NAMALWA (cell line): ENCODE results near the gene FXYD1.

Experiments
- DNase-seq: peaks from one replicate; pipeline ENCODE4 v3.0.0-alpha.2; 2015; ENCODE audit warnings: low spot score

Gene FXYD1

DNA sequence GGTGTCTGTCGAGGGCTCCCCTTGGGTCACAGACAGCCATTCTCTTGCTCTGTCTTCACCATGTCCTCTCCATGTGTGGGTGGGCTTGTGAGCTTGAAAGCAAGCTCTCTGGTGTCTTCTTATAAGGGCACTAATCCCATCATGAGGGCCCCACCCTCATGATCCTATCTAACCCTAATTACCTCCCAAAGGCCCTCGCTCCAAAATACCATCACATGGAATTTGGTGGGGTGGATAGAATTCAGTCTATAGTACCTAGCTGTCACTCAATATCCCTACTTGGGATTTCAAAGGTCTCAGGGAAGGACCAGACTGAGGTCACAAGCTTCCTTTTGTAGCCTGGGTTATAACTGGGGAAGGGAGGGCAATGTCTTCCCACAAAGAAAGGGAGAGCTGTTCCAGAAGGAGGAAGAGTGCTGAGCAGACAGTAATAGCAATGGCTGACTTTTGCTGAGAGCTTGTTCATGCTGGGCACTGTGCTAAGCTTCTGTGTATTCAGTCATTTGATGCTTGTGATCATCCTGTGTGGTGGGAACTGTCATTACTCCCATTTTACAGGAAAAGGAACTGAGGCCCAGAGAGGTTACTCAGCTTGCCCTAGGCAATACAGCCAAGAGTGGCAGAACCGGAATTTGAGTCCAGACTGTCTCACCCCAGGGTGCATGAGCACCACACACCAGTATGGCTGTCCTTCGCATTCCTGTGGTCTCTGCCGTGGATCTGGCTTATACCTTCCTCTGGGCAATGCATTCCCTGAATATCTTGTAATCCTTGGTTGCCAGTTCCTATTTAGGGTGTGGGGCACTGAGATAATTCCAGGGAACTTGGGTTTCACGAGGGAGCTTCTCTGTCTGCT is 24.1 kb downstream of the FXYD1 start:
- DNase-seq: no peak

GRCh38 chr19:35164418-35164817 is 25.8 kb downstream of the FXYD1 start:
- DNase-seq: no peak

DNA sequence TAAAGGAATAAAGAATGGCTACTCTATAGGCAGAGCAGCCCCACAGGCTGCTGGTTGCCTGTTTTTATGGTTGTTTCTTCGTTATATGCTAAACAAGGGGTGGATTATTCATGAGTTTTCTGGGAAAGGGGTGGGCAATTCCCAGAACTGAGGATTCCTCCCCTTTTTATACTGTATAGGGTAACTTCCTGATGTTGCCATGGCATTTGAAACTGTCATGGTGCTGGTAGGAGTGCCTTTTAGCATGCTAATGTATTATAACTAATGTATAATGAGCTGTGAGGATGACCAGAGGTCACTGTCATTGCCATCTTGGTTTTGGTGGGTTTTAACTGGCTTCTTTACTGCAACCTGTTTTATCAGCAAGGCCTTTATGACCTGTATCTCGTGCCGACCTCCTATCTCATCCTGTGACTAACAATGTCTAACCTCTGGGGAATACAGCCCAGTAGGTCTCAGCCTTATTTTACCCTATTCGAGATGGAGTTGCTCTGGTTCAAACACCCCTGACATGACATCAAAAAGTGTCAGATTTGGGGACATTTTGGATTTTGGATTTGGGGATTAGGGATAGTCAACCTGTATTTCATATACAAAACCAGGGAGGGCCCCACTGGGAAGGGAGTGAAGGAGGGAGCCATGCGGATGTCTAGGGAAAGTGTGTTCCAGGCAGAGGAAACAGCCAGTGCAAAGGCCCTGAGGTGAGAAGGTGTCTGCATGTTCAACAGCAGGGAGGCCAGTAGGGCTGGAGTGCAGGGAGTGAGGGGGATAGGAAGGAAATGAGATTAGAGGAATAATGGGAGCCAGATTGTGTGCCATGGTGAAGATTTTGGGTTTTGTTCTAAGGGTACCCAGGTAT is 26.8 kb downstream of the FXYD1 start:
- DNase-seq: no peak

DNA sequence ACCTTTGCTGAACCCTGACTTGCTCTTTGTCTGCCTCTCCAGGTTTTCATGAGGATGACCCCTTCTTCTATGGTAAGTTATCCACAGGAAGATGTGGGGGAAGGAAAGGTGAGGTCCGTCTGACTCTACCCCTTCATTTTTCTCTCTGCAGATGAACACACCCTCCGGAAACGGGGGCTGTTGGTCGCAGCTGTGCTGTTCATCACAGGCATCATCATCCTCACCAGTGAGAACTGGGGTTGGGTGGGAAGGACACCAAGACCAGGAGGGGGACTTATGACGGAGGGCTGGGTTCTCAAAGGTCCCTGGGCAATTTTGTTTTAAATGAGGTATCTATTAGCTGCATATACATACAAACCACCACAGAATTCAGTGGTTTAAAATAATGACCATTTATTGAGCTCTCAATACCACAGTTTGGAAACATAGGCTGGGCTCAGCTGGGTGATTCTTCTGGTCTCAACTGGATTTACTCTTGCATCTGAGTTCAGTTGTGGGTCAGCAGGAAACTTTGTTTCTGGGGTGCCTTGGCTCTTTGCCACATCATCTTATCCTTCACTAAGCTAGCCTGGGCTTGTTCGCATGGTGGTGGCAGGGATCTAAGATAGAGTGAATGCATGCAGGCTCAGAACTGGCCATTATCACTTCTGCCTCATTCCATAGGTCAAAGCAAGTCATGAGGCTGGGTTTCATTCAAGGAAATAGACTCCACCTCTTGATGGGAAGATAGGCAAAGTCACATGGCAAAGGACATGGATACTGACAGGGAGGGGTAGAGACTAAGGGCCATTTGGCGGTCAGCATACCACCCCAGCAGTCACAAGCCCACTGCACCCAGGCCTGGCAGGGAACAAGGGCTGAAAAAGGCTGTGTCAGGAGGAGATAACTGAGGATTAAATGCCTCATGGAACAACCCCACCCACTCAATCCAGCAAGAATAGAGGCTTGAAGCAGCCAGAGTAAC is 27.8 kb downstream of the FXYD1 start:
- DNase-seq: no peak

DNA sequence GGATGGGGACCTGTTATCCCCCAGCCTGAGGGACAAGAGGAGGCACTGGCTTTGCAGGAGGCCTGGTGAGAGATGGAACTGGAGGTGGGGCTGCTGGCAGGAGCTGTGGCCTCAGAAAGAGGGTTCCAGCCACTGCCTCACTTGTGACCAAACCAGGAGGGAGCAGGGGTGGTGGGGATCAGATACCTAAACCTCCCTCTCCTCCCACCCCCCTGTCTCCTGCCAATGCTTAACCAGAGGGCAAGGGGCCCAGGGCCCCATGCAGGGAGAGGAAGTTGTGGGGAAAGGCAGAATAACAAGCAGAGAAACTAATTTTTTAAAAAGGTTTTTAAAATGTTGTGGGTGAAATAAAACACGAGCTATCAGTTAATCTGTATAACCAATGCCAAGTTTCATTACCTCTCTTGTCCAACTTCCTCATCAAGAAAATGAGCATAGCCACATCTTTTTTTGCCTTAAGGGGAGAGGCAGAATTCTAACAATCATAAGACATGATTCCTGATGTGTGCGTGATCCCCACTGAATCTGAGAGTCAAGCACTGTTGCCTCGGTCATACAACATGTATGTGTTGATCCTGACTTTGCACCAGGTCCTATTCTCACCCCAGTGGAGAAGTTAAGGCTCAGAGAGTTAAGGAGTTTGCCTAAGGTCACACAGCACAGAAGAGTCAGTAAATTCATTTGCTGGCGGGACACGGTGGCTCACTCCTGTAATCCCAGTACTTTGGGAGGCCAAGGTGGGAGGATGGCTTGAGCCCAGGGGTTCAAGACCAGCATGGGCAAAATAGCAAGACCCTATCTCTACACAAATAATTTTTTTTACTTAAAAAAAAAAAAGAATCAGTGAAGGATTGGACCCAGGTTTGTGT is 28.9 kb downstream of the FXYD1 start:
- no peak for DNase-seq

GRCh38 chr19:35168196-35168595 is 29.6 kb downstream of the FXYD1 start:
- no peak for DNase-seq

- no peak for DNase-seq
Measured at GRCh38 chr19:35169221-35169995, 30.8 kb downstream of the FXYD1 start.

DNA sequence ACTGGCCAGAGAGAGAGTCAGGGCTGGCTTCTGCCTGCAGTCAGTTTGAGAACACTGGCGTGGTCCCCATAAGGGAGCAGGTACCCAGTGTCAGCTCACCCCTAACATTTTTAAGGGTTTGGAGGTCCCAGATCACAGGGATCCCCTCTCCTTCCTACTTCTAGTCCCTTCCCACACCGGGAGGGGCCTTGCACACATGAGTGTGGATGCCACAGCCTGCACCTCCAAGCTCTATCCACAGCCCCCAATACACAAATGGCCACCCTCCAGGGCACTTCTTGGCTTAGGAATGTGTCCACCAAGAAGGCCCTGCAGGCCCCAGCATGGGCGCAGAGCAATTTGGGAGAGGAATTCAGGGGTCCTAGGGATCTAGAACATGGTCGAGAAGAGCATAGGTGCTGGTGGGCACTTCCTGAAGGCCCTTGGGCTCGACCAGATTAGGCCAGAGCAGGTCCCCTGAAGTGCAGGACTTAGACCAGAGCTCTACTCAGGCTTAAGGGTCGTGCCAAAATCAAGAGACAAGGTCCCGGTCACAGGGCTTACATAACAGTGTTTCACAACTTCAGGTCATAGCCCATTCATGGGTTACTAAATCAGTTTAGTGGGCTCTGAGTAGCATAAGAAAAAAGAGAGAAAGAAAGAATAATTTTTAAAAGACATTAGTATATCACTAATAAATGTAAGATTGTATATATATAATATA is 31.9 kb downstream of the FXYD1 start:
- DNase-seq: no peak

DNA sequence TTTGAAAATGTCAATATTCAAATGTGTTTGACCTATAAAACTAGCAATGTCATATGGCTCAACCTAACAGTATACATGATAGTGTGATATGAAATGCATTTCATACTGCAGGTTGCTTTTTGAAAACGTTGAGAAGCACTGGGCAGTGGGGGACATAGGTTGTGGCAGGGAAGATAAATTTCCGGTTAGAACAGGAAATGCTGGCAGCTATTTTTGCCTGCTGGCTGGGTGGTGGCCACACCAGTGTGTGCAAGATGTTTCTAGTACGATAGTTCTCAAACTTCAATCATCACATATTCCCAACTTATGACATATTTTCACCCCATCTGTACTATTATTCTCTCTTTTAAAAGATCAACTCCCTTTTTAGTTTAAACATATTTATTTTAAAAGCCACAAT is 33.1 kb downstream of the FXYD1 start:
- DNase-seq: no peak

DNA sequence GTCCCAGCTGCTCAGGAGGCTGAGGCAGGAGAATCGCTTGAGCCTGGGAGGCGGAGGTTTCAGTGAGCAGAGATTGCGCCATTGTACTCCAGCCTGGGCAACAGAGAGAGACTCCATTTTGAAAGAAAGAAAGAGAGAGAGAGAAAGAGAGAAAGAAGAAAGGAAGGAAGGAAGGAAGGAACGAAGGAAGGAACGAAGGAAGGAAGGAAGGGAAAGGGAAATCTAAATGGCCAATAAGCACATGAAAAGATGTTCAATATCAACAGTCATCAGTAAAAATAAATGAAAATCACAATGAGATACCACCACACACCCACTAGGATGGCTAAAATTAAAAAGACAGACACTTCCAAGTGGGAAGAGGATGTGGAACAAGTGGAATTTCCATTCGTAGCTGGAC is 35.6 kb downstream of the FXYD1 start:
- no peak for DNase-seq

GRCh38 chr19:35176181-35176570 is 37.6 kb downstream of the FXYD1 start:
- no peak for DNase-seq

DNA sequence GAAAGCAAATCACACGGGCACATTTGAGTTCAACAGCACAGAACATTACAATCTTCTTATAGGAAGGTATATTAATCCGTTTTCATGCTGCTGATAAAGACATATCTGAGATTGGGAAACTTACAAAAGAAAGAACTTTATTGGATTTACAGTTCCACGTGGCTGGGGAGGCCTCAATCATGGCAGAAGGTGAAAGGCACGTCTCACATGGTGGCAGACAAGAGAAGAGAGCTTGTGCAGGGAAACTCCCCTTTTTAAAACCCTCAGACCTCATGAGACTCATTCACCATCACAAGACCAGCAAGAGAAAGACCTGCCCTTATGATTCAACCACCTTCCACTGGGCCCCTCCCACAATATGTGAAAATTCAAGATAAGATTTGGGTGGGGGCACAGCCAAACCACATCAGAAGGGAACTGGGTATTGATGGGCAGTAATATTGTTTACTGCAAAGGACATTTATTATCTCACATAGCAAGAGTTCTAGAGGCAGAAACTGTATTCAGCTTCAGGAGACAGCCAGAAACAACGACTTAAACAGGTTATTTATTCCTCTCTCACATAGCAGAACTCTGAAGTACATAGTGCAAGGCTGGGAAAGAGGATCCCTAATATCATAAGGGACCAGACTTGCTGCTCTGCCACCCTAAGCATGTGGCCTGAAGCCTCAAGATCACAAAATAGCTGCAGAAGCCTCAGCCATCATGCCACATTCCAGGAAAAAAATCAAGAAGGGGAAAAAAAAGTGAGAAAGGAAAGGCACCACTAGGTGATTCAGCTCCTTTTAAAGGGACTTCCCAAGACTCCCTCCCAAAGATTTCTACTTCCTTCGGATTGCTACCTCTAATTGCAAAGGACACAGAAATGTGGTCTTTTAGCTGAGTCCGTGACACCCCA is 39.0 kb downstream of the FXYD1 start:
- DNase-seq: no peak

- DNase-seq: no peak
Measured at GRCh38 chr19:35178701-35179100, 40.1 kb downstream of the FXYD1 start.

- DNase-seq: no peak
Measured at GRCh38 chr19:35179830-35180229, 41.2 kb downstream of the FXYD1 start.

- DNase-seq: no peak
Measured at GRCh38 chr19:35181387-35181786, 42.8 kb downstream of the FXYD1 start.

DNA sequence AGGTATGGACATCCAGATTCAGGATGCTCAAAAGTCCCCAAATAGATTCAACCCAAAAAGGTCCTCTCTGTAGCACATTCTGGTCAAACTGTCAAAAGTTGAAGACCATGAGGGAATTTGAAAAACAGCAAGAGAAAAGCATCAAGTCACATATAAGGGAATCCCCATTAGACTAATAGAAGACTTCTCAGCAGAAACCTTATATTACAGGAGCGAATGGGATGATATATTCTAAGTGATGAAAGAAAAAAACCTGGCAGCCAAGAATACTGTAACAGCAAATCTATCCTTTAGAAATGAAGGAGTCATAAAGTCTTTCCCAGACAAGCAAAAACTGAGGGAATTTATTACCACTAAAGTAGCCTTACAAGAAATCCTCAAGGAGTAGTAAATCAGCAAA is 45.6 kb downstream of the FXYD1 start:
- no peak for DNase-seq

DNA sequence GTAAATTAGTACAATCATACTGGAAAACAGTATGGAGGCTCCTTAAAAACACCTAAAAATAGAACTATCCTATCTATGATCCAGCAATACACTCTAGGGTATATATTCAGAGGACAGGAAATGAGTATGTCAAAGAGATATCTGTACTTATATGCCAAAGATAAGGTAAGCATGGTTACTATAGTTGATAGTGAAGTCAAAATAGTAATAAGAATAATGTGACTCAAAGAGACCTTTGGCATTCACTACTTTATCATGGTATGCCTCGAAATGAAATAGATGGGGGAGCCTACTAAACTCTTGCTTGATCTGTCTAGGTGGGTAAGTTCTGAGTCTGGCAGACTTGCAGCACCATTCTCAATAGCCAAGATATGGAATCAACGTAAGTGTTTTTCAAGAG is 46.3 kb downstream of the FXYD1 start:
- no peak for DNase-seq
